ENCODE measurements around the gene CAMSAP1. TPM values are rescaled to one million over a fixed set of nuclear protein-coding genes. Genes with fewer than 3 reads are reported as not detected.

Gene CAMSAP1
- total and polyA plus RNA-seq, 9 of the 15 experiments (the other 6 are each of a cell fraction or from before 2014, with no cell fraction given) = 1.5 to 28.8 (median 14.3) TPM

DNA sequence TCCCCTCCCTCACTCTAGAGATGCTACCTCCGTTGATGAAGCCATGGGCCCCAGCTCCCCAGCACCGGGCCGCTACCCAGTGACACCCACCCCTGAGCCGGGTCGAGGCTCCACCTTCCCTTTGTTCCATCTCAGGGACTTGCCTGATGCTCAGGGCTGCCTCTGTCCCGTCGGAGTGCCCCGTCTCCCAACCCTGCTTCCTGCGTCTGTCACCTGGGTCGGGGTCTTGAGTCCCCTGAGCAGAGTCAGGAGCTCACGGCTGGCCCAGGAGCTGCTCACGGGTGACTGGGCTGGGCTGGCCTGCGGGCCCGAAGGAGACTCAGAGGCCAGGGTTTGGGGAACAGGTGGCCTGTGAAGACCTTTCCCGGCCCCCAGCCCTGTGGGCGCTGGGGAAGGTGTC is 120.0 kb downstream of the CAMSAP1 start:
- BruUV-seq (replicated peaks) = no TSS peak
- DNase-seq (ENCODE audit: extremely low read depth in 1 of 4, low spot score in 3 of 4) (no peak), FAIRE-seq (no peak), ATAC-seq (no peak; the same call in 2 of the 3 replicates)
- no peaks in the 10 kb centered on the region for H3K9me1 ChIP-seq (ENCODE audit: control insufficient read depth, insufficient read depth, low read length)
- H3K4me3 ChIP-seq = no peak overlapping the region
- H3K9ac ChIP-seq (ENCODE audit: insufficient read depth in 1 of 2, low read depth in 2 of 2, low read length in 2 of 2) = no peak overlapping the region; a peak in 1 of 4 replicates
- H2AFZ ChIP-seq (ENCODE audit: low read depth, low read length) = no peak overlapping the region
- H3K79me2 ChIP-seq (ENCODE audit: control insufficient read depth, insufficient read depth, low read length) = no peaks in the 10 kb centered on the region
- no peak overlapping the region for H3K27ac ChIP-seq (ENCODE audit: extremely low read depth, low read depth, low read length)
- ChIA-PET POLR2A (interaction anchor here (0.9 kb wide), 1 partner anchor 201 kb away, joined by 4 read pairs; no protein-coding TSS in a partner anchor), CTCF (ENCODE audit: low intra/inter-chr PET ratio) (no interaction called here)
- peaks cover 62 to 95% of the 10 kb centered on the region in 2 experiments for H3K27me3 ChIP-seq (ENCODE audit: control insufficient read depth in 2 of 2, insufficient read depth in 2 of 2, low read length in 2 of 2)
- H3K36me3 ChIP-seq (ENCODE audit: control insufficient read depth, insufficient read depth, low read length) = no peaks in the 10 kb centered on the region
- H4K20me1 ChIP-seq (replicated peaks; ENCODE audit: control insufficient read depth, insufficient read depth, low read length) = peaks cover 17% of the 10 kb centered on the region
- H3K4me2 ChIP-seq (ENCODE audit: insufficient read depth, low read length) = no peak overlapping the region
- peaks cover 0 to 63% of the 10 kb centered on the region in 2 experiments; a peak in 2 of 5 replicates for H3K4me1 ChIP-seq (replicated peaks in 1 of 2; ENCODE audit: control insufficient read depth in 2 of 2, insufficient read depth in 2 of 2, low read length in 2 of 2)
- intact Hi-C loops (cut with micrococcal nuclease) (no loop called here), in situ Hi-C loops (cut with MboI) (no loop called here)
- no peaks in the 10 kb centered on the region for H3K9me3 ChIP-seq (replicated peaks; ENCODE audit: control insufficient read depth, insufficient read depth, low read depth, low read length)
- WGBS (ENCODE audit: insufficient coverage, low coverage, missing lambda C conversion rate) = 1% methylated on average over 13 of the region's 16 CpGs
- TF ChIP-seq PML (IDR thresholded peaks at IDR 0.05; ENCODE audit: low read length) (no peak), SRSF1 (IDR thresholded peaks at IDR 0.05; ENCODE audit: low read depth, low read length) (no peak), FOXK2 (conservative IDR thresholded peaks at IDR 0.05 in 1 of 2, IDR thresholded peaks at IDR 0.05 in 1 of 2; ENCODE audit: low read depth in 2 of 2) (no peak), SLC30A9 (CRISPR knock-in tag; IDR thresholded peaks at IDR 0.05) (no peak), FOSL1 (tag; conservative IDR thresholded peaks at IDR 0.05) (no peak), FOS (IDR thresholded peaks at IDR 0.05; ENCODE audit: extremely low read depth, insufficient read length) (no peak), BRCA1 (IDR thresholded peaks at IDR 0.05) (no peak), BRCA1 (CRISPR knock-in tag; IDR thresholded peaks at IDR 0.05) (no peak), EGR1 (conservative IDR thresholded peaks at IDR 0.05) (no peak), ZNF589 (CRISPR knock-in tag; IDR thresholded peaks at IDR 0.05; ENCODE audit: low read depth) (no peak)
- TF ChIP-seq, protein P1, sequence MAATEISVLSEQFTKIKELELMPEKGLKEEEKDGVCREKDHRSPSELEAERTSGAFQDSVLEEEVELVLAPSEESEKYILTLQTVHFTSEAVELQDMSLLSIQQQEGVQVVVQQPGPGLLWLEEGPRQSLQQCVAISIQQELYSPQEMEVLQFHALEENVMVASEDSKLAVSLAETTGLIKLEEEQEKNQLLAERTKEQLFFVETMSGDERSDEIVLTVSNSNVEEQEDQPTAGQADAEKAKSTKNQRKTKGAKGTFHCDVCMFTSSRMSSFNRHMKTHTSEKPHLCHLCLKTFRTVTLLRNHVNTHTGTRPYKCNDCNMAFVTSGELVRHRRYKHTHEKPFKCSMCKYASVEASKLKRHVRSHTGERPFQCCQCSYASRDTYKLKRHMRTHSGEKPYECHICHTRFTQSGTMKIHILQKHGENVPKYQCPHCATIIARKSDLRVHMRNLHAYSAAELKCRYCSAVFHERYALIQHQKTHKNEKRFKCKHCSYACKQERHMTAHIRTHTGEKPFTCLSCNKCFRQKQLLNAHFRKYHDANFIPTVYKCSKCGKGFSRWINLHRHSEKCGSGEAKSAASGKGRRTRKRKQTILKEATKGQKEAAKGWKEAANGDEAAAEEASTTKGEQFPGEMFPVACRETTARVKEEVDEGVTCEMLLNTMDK (IDR thresholded peaks at IDR 0.05; ENCODE audit: borderline replicate concordance, insufficient read depth, low read depth, low read length, poor library complexity, severe bottlenecking) = no peak
- TF ChIP-seq, protein P2, sequence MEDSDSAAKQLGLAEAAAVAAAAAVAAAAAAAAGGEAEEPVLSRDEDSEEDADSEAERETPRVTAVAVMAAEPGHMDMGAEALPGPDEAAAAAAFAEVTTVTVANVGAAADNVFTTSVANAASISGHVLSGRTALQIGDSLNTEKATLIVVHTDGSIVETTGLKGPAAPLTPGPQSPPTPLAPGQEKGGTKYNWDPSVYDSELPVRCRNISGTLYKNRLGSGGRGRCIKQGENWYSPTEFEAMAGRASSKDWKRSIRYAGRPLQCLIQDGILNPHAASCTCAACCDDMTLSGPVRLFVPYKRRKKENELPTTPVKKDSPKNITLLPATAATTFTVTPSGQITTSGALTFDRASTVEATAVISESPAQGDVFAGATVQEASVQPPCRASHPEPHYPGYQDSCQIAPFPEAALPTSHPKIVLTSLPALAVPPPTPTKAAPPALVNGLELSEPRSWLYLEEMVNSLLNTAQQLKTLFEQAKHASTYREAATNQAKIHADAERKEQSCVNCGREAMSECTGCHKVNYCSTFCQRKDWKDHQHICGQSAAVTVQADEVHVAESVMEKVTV (CRISPR knock-in tag; IDR thresholded peaks at IDR 0.05) = no peak
- TF ChIP-seq, protein P3, sequence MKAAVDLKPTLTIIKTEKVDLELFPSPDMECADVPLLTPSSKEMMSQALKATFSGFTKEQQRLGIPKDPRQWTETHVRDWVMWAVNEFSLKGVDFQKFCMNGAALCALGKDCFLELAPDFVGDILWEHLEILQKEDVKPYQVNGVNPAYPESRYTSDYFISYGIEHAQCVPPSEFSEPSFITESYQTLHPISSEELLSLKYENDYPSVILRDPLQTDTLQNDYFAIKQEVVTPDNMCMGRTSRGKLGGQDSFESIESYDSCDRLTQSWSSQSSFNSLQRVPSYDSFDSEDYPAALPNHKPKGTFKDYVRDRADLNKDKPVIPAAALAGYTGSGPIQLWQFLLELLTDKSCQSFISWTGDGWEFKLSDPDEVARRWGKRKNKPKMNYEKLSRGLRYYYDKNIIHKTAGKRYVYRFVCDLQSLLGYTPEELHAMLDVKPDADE (conservative IDR thresholded peaks at IDR 0.05; ENCODE audit: control insufficient read depth, low read depth, low read length) = no peak
- TF ChIP-seq, protein P4, sequence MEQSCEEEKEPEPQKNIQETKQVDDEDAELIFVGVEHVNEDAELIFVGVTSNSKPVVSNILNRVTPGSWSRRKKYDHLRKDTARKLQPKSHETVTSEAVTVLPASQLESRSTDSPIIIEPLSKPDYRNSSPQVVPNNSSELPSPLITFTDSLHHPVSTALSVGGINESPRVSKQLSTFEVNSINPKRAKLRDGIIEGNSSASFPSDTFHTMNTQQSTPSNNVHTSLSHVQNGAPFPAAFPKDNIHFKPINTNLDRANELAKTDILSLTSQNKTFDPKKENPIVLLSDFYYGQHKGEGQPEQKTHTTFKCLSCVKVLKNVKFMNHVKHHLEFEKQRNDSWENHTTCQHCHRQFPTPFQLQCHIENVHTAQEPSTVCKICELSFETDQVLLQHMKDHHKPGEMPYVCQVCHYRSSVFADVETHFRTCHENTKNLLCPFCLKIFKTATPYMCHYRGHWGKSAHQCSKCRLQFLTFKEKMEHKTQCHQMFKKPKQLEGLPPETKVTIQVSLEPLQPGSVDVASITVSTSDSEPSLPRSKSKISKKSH (CRISPR knock-in tag; IDR thresholded peaks at IDR 0.05) = no peak
- TF ChIP-seq, protein P5, sequence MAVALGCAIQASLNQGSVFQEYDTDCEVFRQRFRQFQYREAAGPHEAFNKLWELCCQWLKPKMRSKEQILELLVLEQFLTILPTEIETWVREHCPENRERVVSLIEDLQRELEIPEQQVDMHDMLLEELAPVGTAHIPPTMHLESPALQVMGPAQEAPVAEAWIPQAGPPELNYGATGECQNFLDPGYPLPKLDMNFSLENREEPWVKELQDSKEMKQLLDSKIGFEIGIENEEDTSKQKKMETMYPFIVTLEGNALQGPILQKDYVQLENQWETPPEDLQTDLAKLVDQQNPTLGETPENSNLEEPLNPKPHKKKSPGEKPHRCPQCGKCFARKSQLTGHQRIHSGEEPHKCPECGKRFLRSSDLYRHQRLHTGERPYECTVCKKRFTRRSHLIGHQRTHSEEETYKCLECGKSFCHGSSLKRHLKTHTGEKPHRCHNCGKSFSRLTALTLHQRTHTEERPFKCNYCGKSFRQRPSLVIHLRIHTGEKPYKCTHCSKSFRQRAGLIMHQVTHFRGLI (CRISPR knock-in tag; IDR thresholded peaks at IDR 0.05) = no peak
